ENCODE results near the gene SGCG.
A peak's percentile ranks its signal among the peaks of the same experiment; 100 is the strongest.

SGCG gene

DNA sequence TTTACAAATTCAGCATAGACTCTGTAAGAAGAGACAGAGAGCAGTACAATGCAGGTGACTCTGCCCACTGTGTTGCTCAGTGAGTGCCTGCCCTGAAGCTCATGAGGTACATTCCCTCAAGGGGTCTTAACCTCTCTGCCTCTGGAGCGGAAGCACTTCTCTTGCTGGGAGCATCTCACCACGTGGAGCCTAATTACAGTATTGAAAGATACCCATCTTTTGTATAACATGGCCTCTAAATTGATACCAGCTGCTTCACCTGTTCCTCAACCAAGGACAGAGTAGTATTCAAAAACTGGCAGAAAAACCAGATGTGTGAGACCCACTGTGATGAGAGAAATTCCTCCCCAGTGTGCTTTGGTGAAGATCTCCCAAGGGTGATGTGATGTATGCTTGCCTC, 175.6 kb downstream of the SGCG start:
- TF ChIP-seq, protein P1, sequence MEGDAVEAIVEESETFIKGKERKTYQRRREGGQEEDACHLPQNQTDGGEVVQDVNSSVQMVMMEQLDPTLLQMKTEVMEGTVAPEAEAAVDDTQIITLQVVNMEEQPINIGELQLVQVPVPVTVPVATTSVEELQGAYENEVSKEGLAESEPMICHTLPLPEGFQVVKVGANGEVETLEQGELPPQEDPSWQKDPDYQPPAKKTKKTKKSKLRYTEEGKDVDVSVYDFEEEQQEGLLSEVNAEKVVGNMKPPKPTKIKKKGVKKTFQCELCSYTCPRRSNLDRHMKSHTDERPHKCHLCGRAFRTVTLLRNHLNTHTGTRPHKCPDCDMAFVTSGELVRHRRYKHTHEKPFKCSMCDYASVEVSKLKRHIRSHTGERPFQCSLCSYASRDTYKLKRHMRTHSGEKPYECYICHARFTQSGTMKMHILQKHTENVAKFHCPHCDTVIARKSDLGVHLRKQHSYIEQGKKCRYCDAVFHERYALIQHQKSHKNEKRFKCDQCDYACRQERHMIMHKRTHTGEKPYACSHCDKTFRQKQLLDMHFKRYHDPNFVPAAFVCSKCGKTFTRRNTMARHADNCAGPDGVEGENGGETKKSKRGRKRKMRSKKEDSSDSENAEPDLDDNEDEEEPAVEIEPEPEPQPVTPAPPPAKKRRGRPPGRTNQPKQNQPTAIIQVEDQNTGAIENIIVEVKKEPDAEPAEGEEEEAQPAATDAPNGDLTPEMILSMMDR (IDR thresholded peaks at IDR 0.05; ENCODE audit: insufficient read depth, low read depth, low read length, missing control alignments) = no peak
- DNase-seq (ENCODE audit: low read depth) = no peak

GRCh38 chr13:23357349-23357748, 176.6 kb downstream of the SGCG start:
- no peak overlapping the region for H3K4me3 ChIP-seq (ENCODE audit: low read depth, low read length)
- no peak for DNase-seq (ENCODE audit: low read depth)
- TF ChIP-seq, protein P1 (IDR thresholded peaks at IDR 0.05; ENCODE audit: insufficient read depth, low read depth, low read length, missing control alignments) = no peak

More for the DNA sequence above, 175.6 kb downstream of the SGCG start:
- H3K4me3 ChIP-seq (ENCODE audit: low read depth, low read length) = no peak overlapping the region

DNA sequence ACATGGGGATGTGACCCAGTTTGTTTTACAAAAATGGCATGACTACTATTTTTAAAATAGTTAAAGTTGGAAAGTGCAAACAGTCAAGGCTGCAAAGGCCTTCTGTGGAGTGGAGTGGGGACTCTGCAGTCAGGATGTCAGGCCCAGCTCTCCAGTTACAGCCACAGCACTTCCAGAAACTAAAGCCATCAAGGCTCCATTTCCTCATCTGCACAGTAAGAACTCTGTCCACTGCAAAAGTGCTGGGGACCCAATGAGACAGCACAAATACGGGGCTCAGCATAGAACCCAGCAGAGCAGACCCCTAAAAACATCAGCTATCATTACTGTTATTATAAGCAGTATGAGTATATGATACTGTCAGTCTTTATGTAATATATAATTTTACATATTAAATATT, 179.1 kb downstream of the SGCG start:
- H3K4me3 ChIP-seq (ENCODE audit: low read depth, low read length) = no peak overlapping the region
- DNase-seq (ENCODE audit: low read depth) = no peak
- TF ChIP-seq, protein P1 (IDR thresholded peaks at IDR 0.05; ENCODE audit: insufficient read depth, low read depth, low read length, missing control alignments) = no peak

- TF ChIP-seq, protein P1 (IDR thresholded peaks at IDR 0.05; ENCODE audit: insufficient read depth, low read depth, low read length, missing control alignments) = no peak
- H3K4me3 ChIP-seq (ENCODE audit: low read depth, low read length) = no peak overlapping the region
- no peak for DNase-seq (ENCODE audit: low read depth)
These were observed 184.9 kb downstream of the SGCG start for GRCh38 chr13:23365652-23366051.

DNA sequence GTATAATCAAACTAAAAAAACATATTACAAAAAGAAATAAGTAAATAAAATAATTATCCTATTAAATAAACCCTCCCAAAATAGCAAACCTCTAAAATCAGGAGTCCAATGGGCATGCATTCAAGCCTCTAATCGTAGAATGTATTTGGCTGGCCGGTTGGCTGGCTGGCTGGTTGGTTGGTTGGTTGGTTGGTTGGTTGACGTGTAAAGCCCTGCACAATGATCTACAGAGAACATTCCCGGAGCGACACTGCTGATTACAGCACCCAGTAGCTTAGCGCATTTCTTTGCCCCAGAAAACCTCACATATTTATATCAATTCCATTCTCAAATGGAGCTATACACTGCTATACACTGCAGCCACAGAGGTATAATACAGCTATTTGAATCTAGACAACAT, 187.1 kb downstream of the SGCG start:
- no peak for DNase-seq (ENCODE audit: low read depth)
- TF ChIP-seq, protein P1 (IDR thresholded peaks at IDR 0.05; ENCODE audit: insufficient read depth, low read depth, low read length, missing control alignments) = no peak
- no peak overlapping the region for H3K4me3 ChIP-seq (ENCODE audit: low read depth, low read length)

DNA sequence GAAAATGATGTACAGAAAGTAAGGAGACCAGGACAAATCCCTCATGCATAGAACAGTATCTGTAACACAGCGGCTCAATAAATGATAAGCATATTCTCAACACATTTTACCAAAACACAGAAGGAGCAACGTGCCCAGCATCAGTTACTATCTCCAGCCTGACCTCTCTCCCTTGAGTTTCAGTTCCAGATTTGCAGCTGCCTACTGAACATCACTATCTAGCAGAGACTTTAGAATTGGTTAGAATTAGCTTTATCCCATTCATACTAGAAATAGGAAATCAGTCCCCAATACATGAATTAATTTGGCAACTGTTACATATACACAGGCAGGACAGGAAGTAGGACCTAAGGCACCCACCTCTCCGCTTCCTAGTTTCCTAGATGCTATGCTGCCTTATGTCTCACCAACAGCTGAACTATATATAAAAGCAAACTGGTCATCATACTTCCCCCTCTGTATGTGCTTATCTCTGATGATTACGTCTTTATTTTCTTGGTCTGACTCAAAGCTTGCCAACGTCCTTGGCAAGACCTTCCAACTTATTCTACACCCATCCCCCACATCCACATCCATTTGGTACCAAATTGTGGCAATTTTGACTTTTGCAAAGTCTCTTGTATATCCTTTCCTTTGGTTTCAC, 191.6 kb downstream of the SGCG start:
- DNase-seq (ENCODE audit: low read depth) = peak; percentile 25
- H3K4me3 ChIP-seq (ENCODE audit: low read depth, low read length) = no peak overlapping the region

More for the DNA sequence above, 191.6 kb downstream of the SGCG start:
- TF ChIP-seq, protein P1 (IDR thresholded peaks at IDR 0.05; ENCODE audit: insufficient read depth, low read depth, low read length, missing control alignments) = no peak

Measured in GM12865 (cell line).